Fibroblast of mammary gland (primary cell): ENCODE results near the gene MYO7B.

Source experiments
- DNase-seq: peaks from one replicate; pipeline ENCODE4 v3.0.0-alpha.2; 2010; ENCODE audit warnings: low read depth
- H3K4me3 ChIP-seq: 2 replicates; pipeline ENCODE4 v1.5.1; 2011; ENCODE audit warnings: low read depth, mild to moderate bottlenecking, low read length, moderate library complexity; ENCODE audit not compliant: control insufficient read depth
- TF ChIP-seq, protein P1 (sequence below): conservative IDR thresholded peaks from 2 replicates; pipeline ENCODE4 v1.5.1; 2011; ENCODE audit warnings: low read depth, low read length, inconsistent platforms; ENCODE audit not compliant: control insufficient read depth, insufficient read depth

Gene MYO7B

DNA sequence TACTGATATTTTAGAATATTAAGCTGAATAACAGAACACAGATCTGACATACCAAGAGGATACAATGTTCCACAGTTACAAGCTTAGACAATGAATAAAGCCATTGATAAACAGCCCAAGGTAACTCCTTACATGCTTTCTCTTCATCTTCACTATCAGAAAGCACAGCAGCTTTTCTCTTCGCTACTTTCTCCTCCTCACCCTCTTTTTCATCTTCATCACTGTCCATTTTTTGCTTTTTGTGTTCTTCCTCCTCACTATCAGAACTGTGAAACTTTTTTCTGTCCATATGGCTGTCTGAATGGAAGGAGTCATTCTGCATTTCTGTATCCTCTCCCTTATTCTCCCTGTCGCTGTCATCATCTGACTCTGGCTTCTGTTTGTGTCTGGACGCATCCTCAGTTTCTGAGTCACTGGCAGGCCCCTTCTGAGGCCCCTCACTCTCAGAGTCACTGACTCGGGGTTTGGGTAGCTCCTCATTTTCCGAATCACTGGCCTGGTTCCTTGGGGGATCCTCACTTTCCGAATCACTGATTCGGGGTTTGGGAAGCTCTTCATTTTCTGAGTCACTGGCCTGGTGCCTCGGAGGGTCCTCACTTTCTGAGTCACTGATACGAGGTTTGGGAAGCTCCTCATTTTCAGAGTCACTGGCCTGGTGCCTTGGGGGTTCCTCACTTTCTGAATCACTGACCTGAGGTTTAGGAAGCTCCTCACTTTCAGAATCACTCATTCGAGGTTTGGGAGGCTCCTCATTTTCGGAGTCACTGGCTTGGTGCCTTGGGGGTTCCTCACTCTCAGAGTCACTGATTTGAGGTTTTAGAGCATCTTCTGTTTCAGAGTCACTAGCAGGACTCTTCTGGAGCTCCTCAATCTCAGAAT, 30.7 kb upstream of the MYO7B start:
- H3K4me3 ChIP-seq, result no peak overlapping the region
- TF ChIP-seq, protein P1, sequence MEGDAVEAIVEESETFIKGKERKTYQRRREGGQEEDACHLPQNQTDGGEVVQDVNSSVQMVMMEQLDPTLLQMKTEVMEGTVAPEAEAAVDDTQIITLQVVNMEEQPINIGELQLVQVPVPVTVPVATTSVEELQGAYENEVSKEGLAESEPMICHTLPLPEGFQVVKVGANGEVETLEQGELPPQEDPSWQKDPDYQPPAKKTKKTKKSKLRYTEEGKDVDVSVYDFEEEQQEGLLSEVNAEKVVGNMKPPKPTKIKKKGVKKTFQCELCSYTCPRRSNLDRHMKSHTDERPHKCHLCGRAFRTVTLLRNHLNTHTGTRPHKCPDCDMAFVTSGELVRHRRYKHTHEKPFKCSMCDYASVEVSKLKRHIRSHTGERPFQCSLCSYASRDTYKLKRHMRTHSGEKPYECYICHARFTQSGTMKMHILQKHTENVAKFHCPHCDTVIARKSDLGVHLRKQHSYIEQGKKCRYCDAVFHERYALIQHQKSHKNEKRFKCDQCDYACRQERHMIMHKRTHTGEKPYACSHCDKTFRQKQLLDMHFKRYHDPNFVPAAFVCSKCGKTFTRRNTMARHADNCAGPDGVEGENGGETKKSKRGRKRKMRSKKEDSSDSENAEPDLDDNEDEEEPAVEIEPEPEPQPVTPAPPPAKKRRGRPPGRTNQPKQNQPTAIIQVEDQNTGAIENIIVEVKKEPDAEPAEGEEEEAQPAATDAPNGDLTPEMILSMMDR, result no peak
- DNase-seq, result peak; percentile 56

DNA sequence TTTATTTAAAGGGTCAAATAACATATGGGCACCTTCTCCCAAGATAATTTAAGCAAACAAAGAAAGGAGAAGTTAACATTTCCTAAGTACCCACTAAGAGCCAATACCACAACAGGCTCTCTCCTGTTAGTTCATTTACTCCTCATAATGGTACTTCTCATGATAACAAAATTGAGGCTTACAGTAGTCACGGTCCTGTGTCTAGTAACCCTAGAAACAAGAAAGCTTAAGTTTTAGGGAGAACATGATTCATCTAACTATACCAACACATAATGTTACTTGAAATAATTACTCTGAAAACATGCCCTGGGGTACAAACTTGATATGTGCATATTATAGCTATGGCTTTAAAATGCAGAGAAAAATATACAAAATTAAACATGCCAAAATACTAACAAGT, 29.0 kb upstream of the MYO7B start:
- TF ChIP-seq, protein P1, result no peak
- no peak for DNase-seq
- H3K4me3 ChIP-seq, result no peak overlapping the region

DNA sequence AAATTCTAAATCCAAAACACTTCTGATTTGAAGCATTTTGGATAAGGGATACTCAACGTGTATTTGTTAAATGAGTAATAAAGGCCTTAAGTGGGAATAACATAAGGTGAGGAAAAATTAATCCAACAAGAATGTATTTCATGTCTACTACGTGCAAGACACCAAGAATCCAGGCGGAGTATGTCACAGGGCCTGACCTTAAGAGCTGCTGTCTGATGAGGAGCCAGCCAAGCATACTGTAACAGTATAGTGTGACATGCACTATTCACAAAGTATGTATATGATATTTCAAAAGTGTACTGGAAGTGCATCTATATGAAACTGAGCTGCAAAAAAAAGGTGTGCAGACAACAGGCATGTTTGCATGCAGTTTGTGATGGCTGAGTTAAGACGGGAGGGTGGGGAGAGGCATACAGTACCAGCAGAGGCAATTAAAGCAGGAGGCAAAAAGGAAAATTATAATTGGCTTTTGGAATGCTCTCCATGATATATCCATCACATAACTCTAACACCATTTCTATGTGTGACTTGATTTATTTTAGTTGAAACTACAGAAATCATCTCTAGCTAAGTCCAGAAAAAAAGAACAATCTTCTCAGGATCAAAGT, 27.4 kb upstream of the MYO7B start:
- TF ChIP-seq, protein P1, result no peak
- peak; percentile 50 for DNase-seq
- no peak overlapping the region for H3K4me3 ChIP-seq

DNA sequence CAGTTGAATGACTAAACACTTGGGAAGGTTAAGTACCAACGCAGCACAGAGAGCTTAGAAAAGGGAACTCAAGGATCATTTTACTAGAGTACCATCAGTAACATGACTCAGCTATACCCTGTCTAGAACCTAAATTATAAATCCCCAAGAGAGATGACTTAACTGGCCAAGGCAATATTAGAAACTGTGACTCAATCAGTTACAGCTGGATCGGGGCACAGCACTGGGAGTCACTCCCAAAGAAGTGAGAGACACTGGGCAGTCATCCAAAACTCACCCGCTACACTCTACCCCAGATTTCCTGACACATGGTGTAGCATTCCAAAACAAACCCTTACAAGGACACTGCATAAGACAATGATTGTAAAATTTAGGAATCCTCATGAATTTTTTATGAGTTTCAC, 26.9 kb upstream of the MYO7B start:
- TF ChIP-seq, protein P1, result no peak
- peak; percentile 100 for DNase-seq
- no peak overlapping the region for H3K4me3 ChIP-seq

DNA sequence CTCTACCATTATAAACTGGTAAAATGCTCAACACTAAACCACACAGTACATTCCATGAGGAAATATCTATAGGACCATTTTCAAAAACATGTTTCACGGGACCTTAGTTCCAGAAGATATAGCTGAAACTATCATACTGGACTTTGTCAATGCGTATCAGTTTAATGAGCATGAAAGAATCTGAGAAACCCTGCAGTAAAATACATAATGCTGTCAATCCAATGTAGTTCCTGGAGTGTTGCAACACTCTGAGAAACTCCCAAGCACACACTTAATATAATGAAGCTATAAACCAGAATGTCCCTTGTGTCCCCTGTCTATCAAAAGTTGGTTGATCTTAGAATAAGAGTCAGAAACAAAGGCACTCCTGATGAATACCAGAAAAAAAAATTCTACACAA, 25.4 kb upstream of the MYO7B start:
- H3K4me3 ChIP-seq, result no peak overlapping the region
- TF ChIP-seq, protein P1, result no peak
- DNase-seq, result no peak

DNA sequence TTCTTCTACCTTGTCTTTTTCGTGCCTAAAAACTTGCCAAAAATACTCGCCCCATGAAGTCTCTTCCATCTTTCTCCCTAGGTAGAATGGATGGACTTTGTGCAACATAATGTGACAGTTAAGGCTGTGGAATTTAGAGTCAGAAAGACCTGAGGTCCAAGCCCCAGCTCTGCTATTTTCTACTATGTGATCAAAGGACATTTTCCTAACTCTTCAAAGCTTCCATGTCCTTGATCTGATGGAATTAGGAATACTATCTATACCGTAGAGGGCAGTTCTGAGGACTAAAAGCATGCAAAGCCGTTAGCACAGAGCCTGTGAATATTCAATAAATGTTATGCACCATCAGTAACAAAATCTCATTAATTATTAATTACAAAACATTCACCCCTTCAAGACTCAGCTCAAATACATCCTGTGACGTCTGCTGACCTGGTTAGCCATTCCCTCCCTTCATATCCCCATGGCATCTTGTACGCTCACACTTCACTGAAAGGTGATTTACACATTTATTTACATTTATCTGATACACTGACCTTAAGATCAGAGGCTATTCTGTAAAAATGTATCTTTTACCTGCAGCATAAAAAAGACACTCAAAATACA, 24.3 kb upstream of the MYO7B start:
- H3K4me3 ChIP-seq, result no peak overlapping the region
- TF ChIP-seq, protein P1, result no peak
- no peak for DNase-seq
